GM23338 (cell line): ENCODE measurements around the gene RUNX1. TPM values are rescaled to one million over a fixed set of nuclear protein-coding genes. Genes with fewer than 3 reads are reported as not detected.

Source experiments
- ATAC-seq: fragments of 200-7000 bp; cut with Tn5 transposase; 3 replicates; pipeline ENCODE4 v1.9.1; 2020
- DNase-seq: peaks from one replicate; pipeline ENCODE4 v3.0.0-alpha.2; 2015; ENCODE audit warnings: low spot score
- H2AFZ ChIP-seq: fragments of 200-600 bp; sonication (generic); 2 replicates; pipeline ENCODE4 v1.8.0; 2016; ENCODE audit warnings: antibody characterized with exemption, mild to moderate bottlenecking, moderate library complexity
- H3F3A ChIP-seq: fragments of 200-600 bp; sonication (generic); replicated peaks from 2 replicates; pipeline ENCODE4 v1.8.0; 2017; ENCODE audit warnings: antibody characterized with exemption, mixed run types, low read depth
- H3K27ac ChIP-seq: fragments of 200-600 bp; sonication (generic); 2 replicates; pipeline ENCODE4 v1.6.1; 2016; ENCODE audit warnings: low read depth
- H3K27me3 ChIP-seq: fragments of 200-600 bp; sonication (generic); 2 replicates; pipeline ENCODE4 v1.8.0; 2016; ENCODE audit warnings: mild to moderate bottlenecking, mixed run types, moderate library complexity; ENCODE audit not compliant: insufficient read depth
- H3K36me3 ChIP-seq: fragments of 200-600 bp; sonication (generic); 2 replicates; pipeline ENCODE4 v1.8.0; 2016; ENCODE audit warnings: mild to moderate bottlenecking; ENCODE audit not compliant: insufficient read depth
- H3K4me1 ChIP-seq: fragments of 200-600 bp; sonication (generic); 2 replicates; pipeline ENCODE4 v1.8.0; 2016; ENCODE audit warnings: mild to moderate bottlenecking, moderate library complexity; ENCODE audit not compliant: insufficient read depth
- H3K4me2 ChIP-seq: fragments of 200-600 bp; sonication (generic); 2 replicates; pipeline ENCODE4 v1.7.1; 2017; ENCODE audit warnings: mixed run types
- H3K4me3 ChIP-seq: fragments of 200-600 bp; sonication (generic); 2 replicates; pipeline ENCODE4 v1.6.1; 2016; ENCODE audit warnings: mixed run types
- H3K79me2 ChIP-seq: fragments of 200-600 bp; sonication (generic); replicated peaks from 2 replicates; pipeline ENCODE4 v1.8.0; 2017; ENCODE audit warnings: mild to moderate bottlenecking; ENCODE audit not compliant: insufficient read depth
- H3K9me2 ChIP-seq: fragments of 200-600 bp; sonication (generic); 2 replicates; pipeline ENCODE4 v1.8.0; 2017; ENCODE audit not compliant: insufficient read depth
- H4K20me1 ChIP-seq: fragments of 200-600 bp; sonication (generic); replicated peaks from 2 replicates; pipeline ENCODE4 v1.8.0; 2017; ENCODE audit warnings: mild to moderate bottlenecking; ENCODE audit not compliant: insufficient read depth
- H3K27ac Mint-ChIP-seq: 2 replicates; pipeline ENCODE4 v1.8.0; 2020; ENCODE audit warnings: inconsistent platforms, mild to moderate bottlenecking, moderate library complexity, mixed read lengths
- H3K27me3 Mint-ChIP-seq: 3 replicates; pipeline ENCODE4 v1.8.0; 2022; ENCODE audit warnings: low read depth, mild to moderate bottlenecking, moderate library complexity, mixed read lengths, inconsistent platforms; ENCODE audit not compliant: insufficient read depth, poor library complexity
- H3K36me3 Mint-ChIP-seq: 3 replicates; pipeline ENCODE4 v1.8.0; 2021; ENCODE audit warnings: low read depth, mild to moderate bottlenecking, inconsistent platforms, moderate library complexity, mixed read lengths
- H3K4me1 Mint-ChIP-seq: 3 replicates; pipeline ENCODE4 v1.8.0; 2020; ENCODE audit warnings: mild to moderate bottlenecking, inconsistent platforms, mixed read lengths
- H3K4me3 Mint-ChIP-seq: 3 replicates; pipeline ENCODE4 v1.8.0; 2021; ENCODE audit warnings: moderate library complexity, mild to moderate bottlenecking, inconsistent platforms, mixed read lengths
- H3K9me3 Mint-ChIP-seq: 3 replicates; pipeline ENCODE4 v1.8.0; 2020; ENCODE audit warnings: moderate library complexity, mild to moderate bottlenecking, inconsistent platforms, mixed read lengths
- CTCF ChIP-seq, 2 experiments: fragments of 200-600 bp in 1 of 2; sonication (generic) in 1 of 2; conservative IDR thresholded peaks; 2 replicates each; pipeline versions ENCODE4 v1.5.1 to v1.6.1; 2016 to 2017; ENCODE audit warnings: antibody characterized with exemption in 2 of 2, low read depth in 2 of 2, mild to moderate bottlenecking in 2 of 2, moderate library complexity in 1 of 2
- EZH2 ChIP-seq: fragments of 200-600 bp; sonication (generic); IDR thresholded peaks from one replicate; pipeline ENCODE4 v1.8.0; 2017; ENCODE audit warnings: antibody characterized with exemption, mild to moderate bottlenecking, low read depth; ENCODE audit not compliant: unreplicated experiment
- REST ChIP-seq: IDR thresholded peaks from one replicate; pipeline ENCODE4 v1.6.1; 2018; ENCODE audit warnings: antibody characterized with exemption; ENCODE audit not compliant: unreplicated experiment
- ZNF114 ChIP-seq: fragments of 250-450 bp; sonication (Bioruptor Pico); IDR thresholded peaks from 2 replicates; pipeline ENCODE4 v1.5.0; 2020; ENCODE audit warnings: mild to moderate bottlenecking, moderate library complexity
- ZNF331 ChIP-seq: fragments of 250-450 bp; sonication (Bioruptor Pico); IDR thresholded peaks from 2 replicates; pipeline ENCODE4 v1.5.0; 2020; ENCODE audit warnings: low read depth, mild to moderate bottlenecking, moderate library complexity
- ZNF462 ChIP-seq: fragments of 250-450 bp; sonication (Bioruptor Pico); IDR thresholded peaks from 2 replicates; pipeline ENCODE4 v1.5.0; 2020; ENCODE audit warnings: mild to moderate bottlenecking, moderate library complexity
- polyA plus RNA-seq: library from polyadenylated mRNA; unstranded; fragments of >200 nt; fragmentation: Nextera tagmentation; extraction: Ambion mirVana; gene quantifications from 2 replicates; pipeline ENCODE4 v1.2.1, GENCODE V29; 2016
- total RNA-seq: library from RNA; depleted of rRNA; stranded (reverse); fragments of >200 nt; shearing (Covaris generic); gene quantifications from 2 replicates; pipeline ENCODE4 v1.2.3, GENCODE V29; 2014
- TF ChIP-seq, protein P1 (sequence below): IDR thresholded peaks from 2 replicates; pipeline ENCODE4 v1.6.1; 2016; ENCODE audit warnings: antibody characterized with exemption

Gene RUNX1
- total and polyA plus RNA-seq, 2 experiments from 2014 or later, result 0.29 to 1.1 TPM

DNA sequence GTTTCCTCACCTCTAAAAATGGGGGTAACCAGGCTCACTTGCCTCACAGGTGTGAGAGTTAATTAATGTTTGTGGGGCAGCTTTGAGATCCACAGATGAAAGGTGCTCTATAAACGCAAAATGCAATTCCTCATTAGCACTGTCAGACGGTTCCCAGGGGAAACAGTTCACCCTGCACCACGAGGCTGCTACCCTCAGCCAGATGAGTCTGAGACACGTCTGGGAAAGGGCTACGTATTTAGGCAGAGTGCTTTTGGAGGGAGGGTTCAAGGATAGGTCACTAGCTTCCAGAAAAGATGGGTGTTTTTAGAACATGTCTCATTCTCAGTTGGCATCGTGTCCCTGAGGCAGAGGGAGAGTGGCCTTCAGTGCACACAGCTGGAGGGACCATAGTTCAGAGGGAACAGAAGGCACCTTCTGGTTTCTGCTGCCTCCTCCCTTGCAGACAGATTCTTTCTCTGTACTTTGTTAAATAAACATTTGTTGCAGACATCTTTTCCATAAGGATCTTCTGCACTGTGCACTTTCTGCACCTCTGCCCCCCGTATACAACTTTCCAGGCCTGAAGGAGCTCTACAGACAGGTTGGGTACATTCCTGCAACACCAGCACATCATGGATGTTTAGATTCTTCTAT is 240.4 kb downstream of the RUNX1 start:
- Histone ChIP-seq H3K79me2 (no peaks in the 10 kb centered on the region), H3K9me2 (no peaks in the 10 kb centered on the region), H3F3A (no peaks in the 10 kb centered on the region), H4K20me1 (no peaks in the 10 kb centered on the region), H3K4me2 (no peak overlapping the region), H3K36me3 (no peaks in the 10 kb centered on the region), H2AFZ (0 out of 2 replicates have a peak overlapping the region, but pooled peaks have one; percentile 32), H3K4me1 (no peaks in the 10 kb centered on the region), H3K27ac (no peak overlapping the region), H3K27me3 (no peaks in the 10 kb centered on the region), H3K4me3 (no peak overlapping the region)
- H3K4me1 Mint-ChIP-seq, result peaks cover 11% of the 10 kb centered on the region
- ATAC-seq (no peak), DNase-seq (no peak)
- H3K4me3 Mint-ChIP-seq, result no peak overlapping the region
- H3K36me3 Mint-ChIP-seq, result peaks cover 6% of the 10 kb centered on the region; the same call in 1 of the 3 replicates
- no peak for TF ChIP-seq EZH2
- no peak for TF ChIP-seq ZNF462 (CRISPR knock-in tag)
- TF ChIP-seq, protein P1, sequence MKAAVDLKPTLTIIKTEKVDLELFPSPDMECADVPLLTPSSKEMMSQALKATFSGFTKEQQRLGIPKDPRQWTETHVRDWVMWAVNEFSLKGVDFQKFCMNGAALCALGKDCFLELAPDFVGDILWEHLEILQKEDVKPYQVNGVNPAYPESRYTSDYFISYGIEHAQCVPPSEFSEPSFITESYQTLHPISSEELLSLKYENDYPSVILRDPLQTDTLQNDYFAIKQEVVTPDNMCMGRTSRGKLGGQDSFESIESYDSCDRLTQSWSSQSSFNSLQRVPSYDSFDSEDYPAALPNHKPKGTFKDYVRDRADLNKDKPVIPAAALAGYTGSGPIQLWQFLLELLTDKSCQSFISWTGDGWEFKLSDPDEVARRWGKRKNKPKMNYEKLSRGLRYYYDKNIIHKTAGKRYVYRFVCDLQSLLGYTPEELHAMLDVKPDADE, result no peak
- no peak for TF ChIP-seq CTCF (conservative IDR thresholded peaks at IDR 0.05; ENCODE audit: low read depth in 2 of 2)
- no peak for TF ChIP-seq ZNF114
- TF ChIP-seq REST, result no peak
- TF ChIP-seq ZNF331 (CRISPR knock-in tag), result no peak
- peaks cover 13% of the 10 kb centered on the region for H3K9me3 Mint-ChIP-seq
- no peak overlapping the region for H3K27ac Mint-ChIP-seq
- peaks cover 3% of the 10 kb centered on the region for H3K27me3 Mint-ChIP-seq
